Lung (tissue), 12 donors: Measurements from ENCODE around the gene TPM3. TPM values are rescaled to one million over a fixed set of nuclear protein-coding genes. Genes with fewer than 3 reads are reported as not detected.

Experiments used
- ATAC-seq: fragments of 200-7000 bp; cut with Tn5 transposase; one replicate; pipeline ENCODE4 v1.9.1; 2020; ENCODE audit warnings: moderate number of reproducible peaks; ENCODE audit not compliant: insufficient read depth, low FRiP score
- DNase-seq, 3 donors: peaks; one replicate each; pipeline ENCODE4 v3.0.0-alpha.2; 2013 to 2017
- H3K27ac ChIP-seq, 2 donors: one replicate each; pipeline ENCODE4 v1.5.1; 2013; ENCODE audit warnings: mild to moderate bottlenecking in 2 of 2, moderate library complexity in 2 of 2, control low read depth in 1 of 2, inconsistent platforms in 1 of 2, low read depth in 1 of 2, low read length in 1 of 2
- H3K27me3 ChIP-seq, 3 donors: one replicate each; pipeline ENCODE4 v1.5.1; 2013; ENCODE audit warnings: low read length in 2 of 3; ENCODE audit not compliant: control insufficient read depth in 3 of 3, insufficient read depth in 3 of 3
- H3K36me3 ChIP-seq, 4 donors: one replicate each; pipeline ENCODE4 v1.5.1; 2013; ENCODE audit warnings: low read length in 4 of 4, mild to moderate bottlenecking in 1 of 4, moderate library complexity in 1 of 4; ENCODE audit not compliant: control insufficient read depth in 4 of 4, insufficient read depth in 4 of 4
- H3K4me1 ChIP-seq, 5 donors: one replicate each; pipeline ENCODE4 v1.5.1; 2013; ENCODE audit warnings: low read length in 5 of 5, mild to moderate bottlenecking in 2 of 5, moderate library complexity in 1 of 5; ENCODE audit not compliant: control insufficient read depth in 5 of 5, insufficient read depth in 5 of 5
- H3K4me3 ChIP-seq: one replicate; pipeline ENCODE4 v1.5.1; 2013; ENCODE audit warnings: mild to moderate bottlenecking, control low read depth, moderate library complexity
- H3K9ac ChIP-seq, 2 donors: one replicate each; pipeline ENCODE4 v1.5.1; 2013; ENCODE audit warnings: low read length in 2 of 2, control low read depth in 1 of 2; ENCODE audit not compliant: insufficient read depth in 1 of 2
- H3K9me3 ChIP-seq, 4 donors: one replicate each; pipeline ENCODE4 v1.5.1; 2013; ENCODE audit warnings: low read length in 3 of 4, mild to moderate bottlenecking in 1 of 4, moderate library complexity in 1 of 4; ENCODE audit not compliant: control insufficient read depth in 4 of 4, insufficient read depth in 3 of 4
- CTCF ChIP-seq: IDR thresholded peaks from 2 replicates; pipeline ENCODE4 v1.5.1; 2012; ENCODE audit warnings: mild to moderate bottlenecking; ENCODE audit errors: control extremely low read depth, extremely low read depth
- WGBS, 2 donors: extraction: QIAGEN DNeasy Blood & Tissue Kit; methylation state at CpG; one replicate each; pipeline ENCODE4 v1.1.7; 2013; 5-methylcytosine and 5-hydroxymethylcytosine counted together
- polyA plus RNA-seq, 2 donors: library from polyadenylated mRNA; stranded (reverse); fragments of 200-250 nt; gene quantifications; one replicate each; pipeline ENCODE4 v1.2.1, GENCODE V29; 2013
- total RNA-seq, 2 donors: library from RNA; depleted of rRNA in 1 of 2; stranded (reverse); fragments of >200 nt in 1 of 2; gene quantifications; one replicate each; pipeline ENCODE4 v1.2.1, GENCODE V29; 2014 to 2021
- donor health status: control.
- donor health status: control.
- donor health status: Bipolar disorder and iron deficiency.
- donor health status: healthy.
- donor health status: DM: yes; HTN: yes; CAD: no.

Gene TPM3
- total and polyA plus RNA-seq, 4 donors = 164 to 482 (median 306) TPM

- Histone ChIP-seq H3K4me3 (no peak overlapping the region), H3K9ac (no peak overlapping the region), H3K27ac (no peak overlapping the region), H3K9me3 (no peaks in the 10 kb centered on the region), H3K36me3 (no peaks in the 10 kb centered on the region), H3K27me3 (peaks cover 0 to 4% (median 4%) of the 10 kb centered on the region in 3 donors), H3K4me1 (peaks cover 0 to 4% (median 0%) of the 10 kb centered on the region in 5 donors)
- TF ChIP-seq CTCF = no peak
- WGBS, 2 donors = 29 to 45% methylated on average over 3 of the region's 3 CpGs
- DNase-seq (no peak), ATAC-seq (no peak)
Measured at GRCh38 chr1:154192476-154192875, 576 bp upstream of the TPM3 start.

GRCh38 chr1:154190550-154190949 is 1.4 kb downstream of the TPM3 start:
- DNase-seq = no peak
- H3K9ac ChIP-seq = no peak overlapping the region
- no peak overlapping the region for H3K4me3 ChIP-seq
- H3K27me3 ChIP-seq = peaks cover 0 to 4% (median 4%) of the 10 kb centered on the region in 3 donors
- no peak for ATAC-seq
- no peaks in the 10 kb centered on the region for H3K36me3 ChIP-seq
- WGBS, 2 donors = 14 to 48% methylated on average over 1 of the region's 1 CpG
- no peak for TF ChIP-seq CTCF
- no peaks in the 10 kb centered on the region for H3K9me3 ChIP-seq
- no peak overlapping the region for H3K27ac ChIP-seq
- H3K4me1 ChIP-seq = peaks cover 0 to 4% (median 0%) of the 10 kb centered on the region in 5 donors

- no peak overlapping the region for H3K4me3 ChIP-seq
- DNase-seq = no peak
- no peaks in the 10 kb centered on the region for H3K36me3 ChIP-seq
- H3K27ac ChIP-seq = no peak overlapping the region
- TF ChIP-seq CTCF = no peak
- ATAC-seq = no peak
- H3K27me3 ChIP-seq = peaks cover 0 to 4% (median 4%) of the 10 kb centered on the region in 3 donors
- H3K9me3 ChIP-seq = no peaks in the 10 kb centered on the region
- no peak overlapping the region for H3K9ac ChIP-seq
- 38 to 50% methylated on average over 2 of the region's 2 CpGs for WGBS, 2 donors
- peaks cover 0 to 7% (median under 1%) of the 10 kb centered on the region in 5 donors for H3K4me1 ChIP-seq
Measured at GRCh38 chr1:154186852-154187501, 4.9 kb downstream of the TPM3 start.
